ENCODE measurements around the gene RAB11FIP3. TPM values are rescaled to one million over a fixed set of nuclear protein-coding genes. Genes with fewer than 3 reads are reported as not detected.

The RAB11FIP3 gene
- total and polyA plus RNA-seq, 2 of the 13 experiments (the other 11 are each of a cell fraction or from before 2014, with no cell fraction given): 34.3 to 57.6 TPM

DNA sequence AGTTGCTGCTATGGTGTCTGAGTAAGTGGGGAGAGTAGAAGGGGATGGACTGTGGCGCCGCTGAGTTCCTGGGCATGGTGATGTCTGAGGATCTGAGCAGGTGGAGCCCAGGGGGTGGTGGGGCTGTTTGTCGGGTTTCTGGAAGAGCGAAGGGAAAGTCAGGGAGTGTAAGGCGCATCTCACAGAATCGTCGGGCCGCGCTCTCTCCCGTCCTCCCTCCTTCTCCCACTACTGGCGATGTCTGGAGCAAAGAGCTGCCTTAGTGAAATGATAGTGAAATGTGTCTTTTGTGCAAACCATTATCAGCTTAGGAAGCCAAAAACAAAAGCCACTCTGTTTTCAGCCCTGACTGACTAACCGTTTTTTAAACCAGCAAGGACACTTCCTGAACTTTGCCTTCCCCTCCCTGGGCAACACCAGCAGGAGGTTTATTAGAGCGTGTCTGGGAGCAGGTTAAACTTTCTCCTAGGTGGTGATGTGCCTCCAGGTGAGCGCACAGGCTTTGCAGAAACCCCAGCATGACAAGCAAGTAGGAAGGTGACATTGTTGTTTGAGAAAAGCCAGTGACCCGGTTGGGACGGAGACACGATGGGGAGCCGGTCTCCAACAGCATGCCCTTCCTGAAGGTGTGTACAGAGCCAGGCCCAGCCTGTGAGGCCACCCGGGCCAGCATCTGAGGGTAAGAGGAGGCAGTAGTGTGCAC lies 49.1 kb downstream of the RAB11FIP3 start (continued):
- TF ChIP-seq, protein P1, sequence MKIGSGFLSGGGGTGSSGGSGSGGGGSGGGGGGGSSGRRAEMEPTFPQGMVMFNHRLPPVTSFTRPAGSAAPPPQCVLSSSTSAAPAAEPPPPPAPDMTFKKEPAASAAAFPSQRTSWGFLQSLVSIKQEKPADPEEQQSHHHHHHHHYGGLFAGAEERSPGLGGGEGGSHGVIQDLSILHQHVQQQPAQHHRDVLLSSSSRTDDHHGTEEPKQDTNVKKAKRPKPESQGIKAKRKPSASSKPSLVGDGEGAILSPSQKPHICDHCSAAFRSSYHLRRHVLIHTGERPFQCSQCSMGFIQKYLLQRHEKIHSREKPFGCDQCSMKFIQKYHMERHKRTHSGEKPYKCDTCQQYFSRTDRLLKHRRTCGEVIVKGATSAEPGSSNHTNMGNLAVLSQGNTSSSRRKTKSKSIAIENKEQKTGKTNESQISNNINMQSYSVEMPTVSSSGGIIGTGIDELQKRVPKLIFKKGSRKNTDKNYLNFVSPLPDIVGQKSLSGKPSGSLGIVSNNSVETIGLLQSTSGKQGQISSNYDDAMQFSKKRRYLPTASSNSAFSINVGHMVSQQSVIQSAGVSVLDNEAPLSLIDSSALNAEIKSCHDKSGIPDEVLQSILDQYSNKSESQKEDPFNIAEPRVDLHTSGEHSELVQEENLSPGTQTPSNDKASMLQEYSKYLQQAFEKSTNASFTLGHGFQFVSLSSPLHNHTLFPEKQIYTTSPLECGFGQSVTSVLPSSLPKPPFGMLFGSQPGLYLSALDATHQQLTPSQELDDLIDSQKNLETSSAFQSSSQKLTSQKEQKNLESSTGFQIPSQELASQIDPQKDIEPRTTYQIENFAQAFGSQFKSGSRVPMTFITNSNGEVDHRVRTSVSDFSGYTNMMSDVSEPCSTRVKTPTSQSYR (CRISPR knock-in tag; IDR thresholded peaks at IDR 0.05; ENCODE audit: borderline replicate concordance): no peak
- no peak for TF ChIP-seq ZFYVE20 (CRISPR knock-in tag; IDR thresholded peaks at IDR 0.05; ENCODE audit: borderline replicate concordance, low read depth)
- TF ChIP-seq CEBPG (CRISPR knock-in tag; IDR thresholded peaks at IDR 0.05): peak; percentile 39
- no peak for TF ChIP-seq NR1H2 (CRISPR knock-in tag; IDR thresholded peaks at IDR 0.05; ENCODE audit: borderline replicate concordance, low read depth)
- TF ChIP-seq NFE2L1 (CRISPR knock-in tag; IDR thresholded peaks at IDR 0.05; ENCODE audit: borderline replicate concordance): no peak
- no peak for TF ChIP-seq ZNF749 (CRISPR knock-in tag; IDR thresholded peaks at IDR 0.05; ENCODE audit: borderline replicate concordance)
- TF ChIP-seq SETDB1 (CRISPR knock-in tag; IDR thresholded peaks at IDR 0.05; ENCODE audit: borderline replicate concordance): no peak
- TF ChIP-seq NFKB2 (CRISPR knock-in tag; IDR thresholded peaks at IDR 0.05; ENCODE audit: borderline replicate concordance): peak; percentile 52
- TF ChIP-seq ZNF441 (CRISPR knock-in tag; IDR thresholded peaks at IDR 0.05; ENCODE audit: borderline replicate concordance): peak; percentile 34; the same call in 1 of the 2 replicates
- no peak for TF ChIP-seq U2AF2 (IDR thresholded peaks at IDR 0.05; ENCODE audit: low read depth, low read length)
- TF ChIP-seq NCOR1 (IDR thresholded peaks at IDR 0.05; ENCODE audit: borderline replicate concordance, low read length): peak; percentile 71; the same call in 1 of the 2 replicates
- TF ChIP-seq ISL2 (CRISPR knock-in tag; IDR thresholded peaks at IDR 0.05): peak; percentile 51; the same call in 1 of the 2 replicates
- TF ChIP-seq KLF6 (CRISPR knock-in tag; IDR thresholded peaks at IDR 0.05): no peak
- TF ChIP-seq FOXA3 (CRISPR knock-in tag; IDR thresholded peaks at IDR 0.05): peak; percentile 28; the same call in 1 of the 2 replicates
- 0 out of 2 replicates have a peak, but pooled peaks have one; percentile 44 for TF ChIP-seq ZNF878 (CRISPR knock-in tag; IDR thresholded peaks at IDR 0.05)
- TF ChIP-seq, protein P2, sequence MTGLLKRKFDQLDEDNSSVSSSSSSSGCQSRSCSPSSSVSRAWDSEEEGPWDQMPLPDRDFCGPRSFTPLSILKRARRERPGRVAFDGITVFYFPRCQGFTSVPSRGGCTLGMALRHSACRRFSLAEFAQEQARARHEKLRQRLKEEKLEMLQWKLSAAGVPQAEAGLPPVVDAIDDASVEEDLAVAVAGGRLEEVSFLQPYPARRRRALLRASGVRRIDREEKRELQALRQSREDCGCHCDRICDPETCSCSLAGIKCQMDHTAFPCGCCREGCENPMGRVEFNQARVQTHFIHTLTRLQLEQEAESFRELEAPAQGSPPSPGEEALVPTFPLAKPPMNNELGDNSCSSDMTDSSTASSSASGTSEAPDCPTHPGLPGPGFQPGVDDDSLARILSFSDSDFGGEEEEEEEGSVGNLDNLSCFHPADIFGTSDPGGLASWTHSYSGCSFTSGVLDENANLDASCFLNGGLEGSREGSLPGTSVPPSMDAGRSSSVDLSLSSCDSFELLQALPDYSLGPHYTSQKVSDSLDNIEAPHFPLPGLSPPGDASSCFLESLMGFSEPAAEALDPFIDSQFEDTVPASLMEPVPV (CRISPR knock-in tag; IDR thresholded peaks at IDR 0.05): no peak
- TF ChIP-seq RFXANK (CRISPR knock-in tag; IDR thresholded peaks at IDR 0.05): 0 out of 2 replicates have a peak, but pooled peaks have one; percentile 58
- TF ChIP-seq ZNF160 (CRISPR knock-in tag; IDR thresholded peaks at IDR 0.05): no peak
- TF ChIP-seq ETV5 (CRISPR knock-in tag; IDR thresholded peaks at IDR 0.05; ENCODE audit: borderline replicate concordance): peak; percentile 73
- no peak for TF ChIP-seq ELF4 (CRISPR knock-in tag; IDR thresholded peaks at IDR 0.05; ENCODE audit: borderline replicate concordance)
- no peak for TF ChIP-seq ZNF296 (CRISPR knock-in tag; conservative IDR thresholded peaks at IDR 0.05)
- TF ChIP-seq NR3C1 (CRISPR knock-in tag; IDR thresholded peaks at IDR 0.05): no peak
- TF ChIP-seq NBN (conservative IDR thresholded peaks at IDR 0.05): no peak
- no peak for TF ChIP-seq TBL1XR1 (IDR thresholded peaks at IDR 0.05; ENCODE audit: borderline replicate concordance, low read length, partially characterized antibody)
